Stimulated activated CD4-positive, alpha-beta T cell treated with anti-CD3 and anti-CD28 coated beads, Interleukin-12 subunit alpha, Interleukin-12 subunit beta, amount 100 ng/mL, for 48 hours (primary cell): ENCODE results near the gene LIN7C.

Experiments
- DNase-seq, 3 donors: peaks; one replicate each; pipeline ENCODE4 v3.0.0-alpha.2; 2020; ENCODE audit warnings: low read depth in 2 of 3, low spot score in 1 of 3

Gene LIN7C

GRCh38 chr11:27470826-27471588 is 35.6 kb downstream of the LIN7C start:
- no peak for DNase-seq

- no peak for DNase-seq
Measured at GRCh38 chr11:27470166-27470565, 36.4 kb downstream of the LIN7C start.

GRCh38 chr11:27468995-27469695 is 37.4 kb downstream of the LIN7C start:
- no peak for DNase-seq

GRCh38 chr11:27468209-27468994 is 38.2 kb downstream of the LIN7C start:
- DNase-seq = no peak

GRCh38 chr11:27467181-27467913 is 39.2 kb downstream of the LIN7C start:
- DNase-seq = no peak

GRCh38 chr11:27466363-27466762 is 40.2 kb downstream of the LIN7C start:
- no peak for DNase-seq

- no peak for DNase-seq
Measured at GRCh38 chr11:27465629-27466028, 40.9 kb downstream of the LIN7C start.

GRCh38 chr11:27464909-27465308 is 41.7 kb downstream of the LIN7C start:
- DNase-seq = no peak

GRCh38 chr11:27464289-27464696 is 42.3 kb downstream of the LIN7C start:
- no peak for DNase-seq

- DNase-seq = no peak
Measured at GRCh38 chr11:27462543-27462942, 44.0 kb downstream of the LIN7C start.

- no peak for DNase-seq
Measured at GRCh38 chr11:27460158-27460978, 46.2 kb downstream of the LIN7C start.

GRCh38 chr11:27459191-27459590 is 47.4 kb downstream of the LIN7C start:
- DNase-seq = no peak

GRCh38 chr11:27458182-27458581 is 48.4 kb downstream of the LIN7C start:
- no peak for DNase-seq

- DNase-seq = no peak
Measured at GRCh38 chr11:27456795-27457329, 49.7 kb downstream of the LIN7C start.

GRCh38 chr11:27456140-27456794 is 50.3 kb downstream of the LIN7C start:
- no peak for DNase-seq

- DNase-seq = no peak
Measured at GRCh38 chr11:27455667-27456066, 50.9 kb downstream of the LIN7C start.

- no peak for DNase-seq
Measured at GRCh38 chr11:27453701-27454100, 52.9 kb downstream of the LIN7C start.

- no peak for DNase-seq
Measured at GRCh38 chr11:27452147-27452546, 54.4 kb downstream of the LIN7C start.

- no peak for DNase-seq
Measured at GRCh38 chr11:27451244-27451965, 55.2 kb downstream of the LIN7C start.
